ENCODE results near the gene ITFG1.

The ITFG1 gene

GRCh38 chr16:47127541-47127940 is 333.3 kb downstream of the ITFG1 start:
- TF ChIP-seq, protein P1, sequence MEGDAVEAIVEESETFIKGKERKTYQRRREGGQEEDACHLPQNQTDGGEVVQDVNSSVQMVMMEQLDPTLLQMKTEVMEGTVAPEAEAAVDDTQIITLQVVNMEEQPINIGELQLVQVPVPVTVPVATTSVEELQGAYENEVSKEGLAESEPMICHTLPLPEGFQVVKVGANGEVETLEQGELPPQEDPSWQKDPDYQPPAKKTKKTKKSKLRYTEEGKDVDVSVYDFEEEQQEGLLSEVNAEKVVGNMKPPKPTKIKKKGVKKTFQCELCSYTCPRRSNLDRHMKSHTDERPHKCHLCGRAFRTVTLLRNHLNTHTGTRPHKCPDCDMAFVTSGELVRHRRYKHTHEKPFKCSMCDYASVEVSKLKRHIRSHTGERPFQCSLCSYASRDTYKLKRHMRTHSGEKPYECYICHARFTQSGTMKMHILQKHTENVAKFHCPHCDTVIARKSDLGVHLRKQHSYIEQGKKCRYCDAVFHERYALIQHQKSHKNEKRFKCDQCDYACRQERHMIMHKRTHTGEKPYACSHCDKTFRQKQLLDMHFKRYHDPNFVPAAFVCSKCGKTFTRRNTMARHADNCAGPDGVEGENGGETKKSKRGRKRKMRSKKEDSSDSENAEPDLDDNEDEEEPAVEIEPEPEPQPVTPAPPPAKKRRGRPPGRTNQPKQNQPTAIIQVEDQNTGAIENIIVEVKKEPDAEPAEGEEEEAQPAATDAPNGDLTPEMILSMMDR (IDR thresholded peaks at IDR 0.05; ENCODE audit: borderline replicate concordance, insufficient read depth, low read depth, low read length), result no peak
- H3K4me3 ChIP-seq (ENCODE audit: low read depth, low read length), result no peak overlapping the region

- no peak overlapping the region for H3K4me3 ChIP-seq (ENCODE audit: low read depth, low read length)
- TF ChIP-seq, protein P1 (IDR thresholded peaks at IDR 0.05; ENCODE audit: borderline replicate concordance, insufficient read depth, low read depth, low read length), result no peak
Observed at GRCh38 chr16:47125757-47126156, 335.1 kb downstream of the ITFG1 start.

DNA sequence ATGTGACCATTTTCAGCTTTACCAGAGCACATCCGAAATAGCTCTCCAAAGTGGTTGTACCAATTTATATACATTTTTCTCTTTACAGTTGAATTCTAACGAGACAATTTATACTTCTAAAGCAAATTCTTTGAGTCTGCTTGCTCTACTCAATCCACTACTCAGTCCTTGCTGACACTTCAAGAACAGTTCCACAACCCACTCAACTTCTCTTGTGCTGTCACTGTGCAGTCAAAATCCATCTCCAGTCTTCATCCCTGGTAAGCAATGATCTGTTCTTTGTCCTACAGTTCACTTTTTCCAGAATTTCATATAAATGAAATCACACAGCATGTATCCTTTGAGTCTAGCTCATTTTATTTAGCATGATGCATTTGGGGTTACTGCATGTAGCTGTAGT is 347.7 kb downstream of the ITFG1 start:
- H3K4me3 ChIP-seq (ENCODE audit: low read depth, low read length), result no peak overlapping the region
- TF ChIP-seq, protein P1 (IDR thresholded peaks at IDR 0.05; ENCODE audit: borderline replicate concordance, insufficient read depth, low read depth, low read length), result no peak

GRCh38 chr16:47110939-47111338 is 349.9 kb downstream of the ITFG1 start:
- H3K4me3 ChIP-seq (ENCODE audit: low read depth, low read length), result no peak overlapping the region
- TF ChIP-seq, protein P1 (IDR thresholded peaks at IDR 0.05; ENCODE audit: borderline replicate concordance, insufficient read depth, low read depth, low read length), result no peak

DNA sequence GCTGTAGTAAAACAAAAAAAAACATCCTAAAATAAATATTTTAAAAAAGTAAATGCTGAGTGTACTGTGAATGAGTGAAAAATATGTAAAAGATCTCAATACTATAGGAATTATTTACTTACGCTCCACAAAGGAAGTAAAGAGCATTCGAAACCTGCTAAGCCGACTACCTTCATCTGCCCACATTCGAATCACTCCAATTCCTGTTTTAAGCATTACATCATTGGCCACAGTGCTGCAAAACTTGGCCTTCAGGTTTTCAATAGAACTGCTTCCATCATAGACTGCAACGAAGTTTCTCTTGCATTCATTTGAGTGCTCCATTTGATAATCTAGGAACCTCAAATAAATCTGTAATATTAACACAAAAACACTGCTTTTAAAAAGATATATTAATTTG is 351.5 kb downstream of the ITFG1 start:
- TF ChIP-seq, protein P1 (IDR thresholded peaks at IDR 0.05; ENCODE audit: borderline replicate concordance, insufficient read depth, low read depth, low read length), result no peak
- no peak overlapping the region for H3K4me3 ChIP-seq (ENCODE audit: low read depth, low read length)

Measured in GM12875 (cell line).